Muscle layer of duodenum (tissue), 2 donors: ENCODE measurements around the gene GLOD5.

Experiments used
- H3K27ac ChIP-seq: one replicate; pipeline ENCODE4 v1.7.0; 2013; ENCODE audit warnings: mild to moderate bottlenecking, low read length
- H3K27me3 ChIP-seq: one replicate; pipeline ENCODE4 v1.7.0; 2013; ENCODE audit warnings: low read depth, mild to moderate bottlenecking, control low read depth, low read length
- H3K36me3 ChIP-seq, 2 donors: one replicate each; pipeline ENCODE4 v1.7.0; 2013; ENCODE audit warnings: low read length in 2 of 2, control low read depth in 1 of 2, mild to moderate bottlenecking in 1 of 2; ENCODE audit not compliant: insufficient read depth in 2 of 2, control insufficient read depth in 1 of 2
- H3K4me1 ChIP-seq, 2 donors: one replicate each; pipeline ENCODE4 v1.7.0; 2013; ENCODE audit warnings: low read length in 2 of 2, mild to moderate bottlenecking in 2 of 2, control low read depth in 1 of 2, moderate library complexity in 1 of 2; ENCODE audit not compliant: insufficient read depth in 2 of 2, control insufficient read depth in 1 of 2
- H3K4me3 ChIP-seq, 2 donors: one replicate each; pipeline ENCODE4 v1.7.0; 2013; ENCODE audit warnings: low read length in 2 of 2, low read depth in 1 of 2, mild to moderate bottlenecking in 1 of 2
- H3K9me3 ChIP-seq, 2 donors: one replicate each; pipeline ENCODE4 v1.7.0; 2013; ENCODE audit warnings: low read length in 2 of 2, control low read depth in 1 of 2, mild to moderate bottlenecking in 1 of 2; ENCODE audit not compliant: control insufficient read depth in 1 of 2
- donor health status: healthy.

GLOD5 gene

GRCh38 chrX:48786341-48786800 lies 24.8 kb downstream of the GLOD5 start, which contains the start of gene GATA1:
Gene GATA1 (plus strand): TSS chrX:48786590. CDS start chrX:48791110, 4,520 bp downstream.
- Histone ChIP-seq H3K27ac (no peak within 1 kb of the TSS), H3K4me1 (no peaks in the 10 kb centered on the region), H3K4me3 (no peak within 1 kb of the TSS), H3K27me3 (no peaks in the 10 kb centered on the region), H3K9me3 (no peaks in the 10 kb centered on the region), H3K36me3 (no peaks in the 10 kb centered on the region)

GRCh38 chrX:48786825-48787504 lies 25.4 kb downstream of the GLOD5 start:
- Histone ChIP-seq H3K27ac (no peak overlapping the region), H3K36me3 (no peaks in the 10 kb centered on the region), H3K4me1 (no peaks in the 10 kb centered on the region), H3K4me3 (no peak overlapping the region), H3K9me3 (no peaks in the 10 kb centered on the region), H3K27me3 (no peaks in the 10 kb centered on the region)

GRCh38 chrX:48787505-48788443 lies 26.2 kb downstream of the GLOD5 start:
- H3K9me3 ChIP-seq: no peaks in the 10 kb centered on the region
- H3K27ac ChIP-seq: no peak overlapping the region
- no peaks in the 10 kb centered on the region for H3K4me1 ChIP-seq
- no peaks in the 10 kb centered on the region for H3K27me3 ChIP-seq
- H3K36me3 ChIP-seq: no peaks in the 10 kb centered on the region
- no peak overlapping the region for H3K4me3 ChIP-seq

- Histone ChIP-seq H3K4me3 (no peak overlapping the region), H3K27ac (no peak overlapping the region), H3K9me3 (no peaks in the 10 kb centered on the region), H3K4me1 (no peaks in the 10 kb centered on the region), H3K27me3 (no peaks in the 10 kb centered on the region), H3K36me3 (no peaks in the 10 kb centered on the region)
These were observed 28.0 kb downstream of the GLOD5 start for GRCh38 chrX:48789366-48790220.

GRCh38 chrX:48790477-48790876 lies 28.9 kb downstream of the GLOD5 start:
- Histone ChIP-seq H3K27me3 (no peaks in the 10 kb centered on the region), H3K4me1 (no peaks in the 10 kb centered on the region), H3K36me3 (no peaks in the 10 kb centered on the region), H3K27ac (no peak overlapping the region), H3K9me3 (no peaks in the 10 kb centered on the region), H3K4me3 (no peak overlapping the region)

GRCh38 chrX:48791063-48791820 lies 29.7 kb downstream of the GLOD5 start:
- Histone ChIP-seq H3K4me1 (no peaks in the 10 kb centered on the region), H3K9me3 (no peaks in the 10 kb centered on the region), H3K27me3 (no peaks in the 10 kb centered on the region), H3K4me3 (no peak overlapping the region), H3K27ac (no peak overlapping the region), H3K36me3 (no peaks in the 10 kb centered on the region)

GRCh38 chrX:48792219-48792618 lies 30.7 kb downstream of the GLOD5 start:
- H3K9me3 ChIP-seq: no peaks in the 10 kb centered on the region
- no peaks in the 10 kb centered on the region for H3K27me3 ChIP-seq
- H3K4me1 ChIP-seq: no peaks in the 10 kb centered on the region
- no peak overlapping the region for H3K4me3 ChIP-seq
- H3K27ac ChIP-seq: no peak overlapping the region
- H3K36me3 ChIP-seq: no peaks in the 10 kb centered on the region

GRCh38 chrX:48793935-48794334 lies 32.4 kb downstream of the GLOD5 start:
- Histone ChIP-seq H3K27me3 (no peaks in the 10 kb centered on the region), H3K27ac (no peak overlapping the region)

GRCh38 chrX:48794340-48794910 lies 32.9 kb downstream of the GLOD5 start:
- H3K9me3 ChIP-seq: no peaks in the 10 kb centered on the region
- H3K36me3 ChIP-seq: no peaks in the 10 kb centered on the region
- no peaks in the 10 kb centered on the region for H3K27me3 ChIP-seq
- H3K4me3 ChIP-seq: no peak overlapping the region
- no peak overlapping the region for H3K27ac ChIP-seq
- H3K4me1 ChIP-seq: no peaks in the 10 kb centered on the region

More at GRCh38 chrX:48793935-48794334, 32.4 kb downstream of the GLOD5 start:
- no peaks in the 10 kb centered on the region for H3K9me3 ChIP-seq
- no peaks in the 10 kb centered on the region for H3K4me1 ChIP-seq
- no peak overlapping the region for H3K4me3 ChIP-seq
- no peaks in the 10 kb centered on the region for H3K36me3 ChIP-seq

GRCh38 chrX:48794911-48795515 lies 33.5 kb downstream of the GLOD5 start:
- H3K36me3 ChIP-seq: no peaks in the 10 kb centered on the region
- no peaks in the 10 kb centered on the region for H3K9me3 ChIP-seq
- H3K4me3 ChIP-seq: no peak overlapping the region
- no peak overlapping the region for H3K27ac ChIP-seq
- no peaks in the 10 kb centered on the region for H3K27me3 ChIP-seq
- no peaks in the 10 kb centered on the region for H3K4me1 ChIP-seq
